T47D (cell line): ENCODE data around the gene DNLZ.
"Not testable (repeated sequence)": the region's sequence is repeated elsewhere in the genome, so short reads cannot be mapped to it uniquely, and the experiment has no call there.

Experiments
- DNase-seq, 2 experiments: peaks; one replicate each; pipeline versions ENCODE4 v3.0.0 to v3.0.0-alpha.2; 2011 to 2012; ENCODE audit warnings: low read depth in 1 of 2, low spot score in 1 of 2
- JUND ChIP-seq: IDR thresholded peaks from 2 replicates; pipeline ENCODE4 v1.6.1; 2012; ENCODE audit warnings: low read depth
- in situ Hi-C: cut with HindIII; loops from 2 replicates; pipeline ENCODE4 v1.10.0; 2016; ENCODE audit warnings: low sequenced_read_pairs, low pct_unique_long_range_greater_than_20kb

Gene DNLZ

GRCh38 chr9:136357202-136357725 lies 6.3 kb downstream of the DNLZ start:
- TF ChIP-seq JUND: no peak
- in situ Hi-C loops: no loop called here
- no peak for DNase-seq

- no peak for TF ChIP-seq JUND
- in situ Hi-C loops: no loop called here
- no peak for DNase-seq
These were observed 7.7 kb downstream of the DNLZ start for GRCh38 chr9:136355616-136356557.

- in situ Hi-C loops: no loop called here
- no peak for DNase-seq
- no peak for TF ChIP-seq JUND
These were observed 8.9 kb downstream of the DNLZ start for GRCh38 chr9:136354592-136355085.

GRCh38 chr9:136353757-136354488 lies 9.6 kb downstream of the DNLZ start:
- TF ChIP-seq JUND: no peak
- DNase-seq: no peak
- in situ Hi-C loops: no loop called here

- DNase-seq: no peak
- in situ Hi-C loops: no loop called here
These were observed 10.5 kb downstream of the DNLZ start for GRCh38 chr9:136353088-136353487.

GRCh38 chr9:136352682-136353081 lies 10.9 kb downstream of the DNLZ start:
- in situ Hi-C loops: no loop called here
- TF ChIP-seq JUND: no peak
- no peak for DNase-seq

More at GRCh38 chr9:136353088-136353487, 10.5 kb downstream of the DNLZ start:
- TF ChIP-seq JUND: no peak

GRCh38 chr9:136351868-136352267 lies 11.7 kb downstream of the DNLZ start:
- in situ Hi-C loops, DNase-seq: not testable (repeated sequence)

- no peak for TF ChIP-seq JUND
- no peak for DNase-seq
- in situ Hi-C loops: no loop called here
These were observed 12.2 kb downstream of the DNLZ start for GRCh38 chr9:136351252-136351800.

GRCh38 chr9:136349546-136349945 lies 14.0 kb downstream of the DNLZ start:
- in situ Hi-C loops: no loop called here
- no peak for DNase-seq
- TF ChIP-seq JUND: no peak

GRCh38 chr9:136348691-136349090 lies 14.9 kb downstream of the DNLZ start:
- in situ Hi-C loops: no loop called here
- no peak for TF ChIP-seq JUND
- no peak for DNase-seq

- DNase-seq: no peak
- no peak for TF ChIP-seq JUND
- in situ Hi-C loops: no loop called here
These were observed 15.9 kb downstream of the DNLZ start for GRCh38 chr9:136347472-136348256.

- in situ Hi-C loops: no loop called here
- no peak for DNase-seq
- TF ChIP-seq JUND: no peak
These were observed 16.5 kb downstream of the DNLZ start for GRCh38 chr9:136346927-136347465.
